SKM-1 treated with dmso at 0.1 percent for 144 hours (cell line): ENCODE data around the gene CAP2.

Source experiments
- DNase-seq: peaks from one replicate; lab custom pipeline; 2025; ENCODE audit not compliant: unreplicated experiment; lab: John Stamatoyannopoulos, UW

CAP2 gene

GRCh38 chr6:17392978-17393891, at the start of gene CAP2:
TSS of gene CAP2 (plus strand) at chr6:17393595. CDS start at chr6:17421556, 27,961 bp downstream.
- peak; percentile 43 for DNase-seq

GRCh38 chr6:17347012-17347411, 46.4 kb upstream of the CAP2 start:
- DNase-seq, result no peak

GRCh38 chr6:17349427-17349826, 44.0 kb upstream of the CAP2 start:
- DNase-seq, result no peak

- no peak for DNase-seq
Observed at GRCh38 chr6:17352302-17352701, 41.1 kb upstream of the CAP2 start.

GRCh38 chr6:17353440-17354175, 39.8 kb upstream of the CAP2 start:
- no peak for DNase-seq

GRCh38 chr6:17354700-17355403, 38.5 kb upstream of the CAP2 start:
- DNase-seq, result no peak

- DNase-seq, result no peak
Observed at GRCh38 chr6:17355404-17355774, 38.0 kb upstream of the CAP2 start.

GRCh38 chr6:17358515-17358914, 34.9 kb upstream of the CAP2 start:
- no peak for DNase-seq

GRCh38 chr6:17360564-17360963, 32.8 kb upstream of the CAP2 start:
- DNase-seq, result no peak

GRCh38 chr6:17361013-17361412, 32.4 kb upstream of the CAP2 start:
- DNase-seq, result no peak

GRCh38 chr6:17365961-17366360, 27.4 kb upstream of the CAP2 start:
- DNase-seq, result no peak

- DNase-seq, result no peak
Observed at GRCh38 chr6:17367868-17368267, 25.5 kb upstream of the CAP2 start.

GRCh38 chr6:17381424-17382147, 11.8 kb upstream of the CAP2 start:
- DNase-seq, result peak; percentile 18

- no peak for DNase-seq
Observed at GRCh38 chr6:17385660-17386059, 7.7 kb upstream of the CAP2 start.

- no peak for DNase-seq
Observed at GRCh38 chr6:17388365-17388764, 5.0 kb upstream of the CAP2 start.

GRCh38 chr6:17389274-17389847, 4.0 kb upstream of the CAP2 start:
- DNase-seq, result no peak

GRCh38 chr6:17390276-17390675, 3.1 kb upstream of the CAP2 start:
- DNase-seq, result no peak

GRCh38 chr6:17391976-17392375, 1.4 kb upstream of the CAP2 start:
- no peak for DNase-seq

- DNase-seq, result peak; percentile 45
Observed at GRCh38 chr6:17393892-17394631, 667 bp downstream of the CAP2 start.

- no peak for DNase-seq
Observed at GRCh38 chr6:17395112-17395511, 1.7 kb downstream of the CAP2 start.
